Right lobe of liver (tissue), 6 donors: Measurements from ENCODE around the gene PHIP. TPM values are rescaled to one million over a fixed set of nuclear protein-coding genes. Genes with fewer than 3 reads are reported as not detected.

ENCODE experiments used
- ATAC-seq, 4 donors: fragments of 200-7000 bp; cut with Tn5 transposase; one replicate each; pipeline ENCODE4 v1.9.1; 2020; ENCODE audit warnings: mild to moderate bottlenecking in 4 of 4, moderate library complexity in 4 of 4
- DNase-seq, 3 donors: peaks; one replicate each; pipeline ENCODE4 v3.0.0-alpha.2; 2020
- H3K27ac ChIP-seq, 3 donors: fragments of 200-600 bp; one replicate each; pipeline ENCODE4 v1.8.0; 2022
- H3K27me3 ChIP-seq, 2 donors: fragments of 200-600 bp; one replicate each; pipeline ENCODE4 v1.8.0; 2022
- H3K36me3 ChIP-seq, 4 donors: fragments of 200-600 bp; sonication (generic) in 1 of 4; one replicate each; pipeline versions ENCODE4 v1.5.1 to v1.8.0; 2017 to 2022; ENCODE audit warnings: control low read depth in 1 of 4
- H3K4me1 ChIP-seq, 4 donors: fragments of 200-600 bp; sonication (generic) in 1 of 4; one replicate each; pipeline versions ENCODE4 v1.5.1 to v1.8.0; 2017 to 2022; ENCODE audit warnings: control low read depth in 1 of 4
- H3K4me3 ChIP-seq, 3 donors: fragments of 200-600 bp; one replicate each; pipeline ENCODE4 v1.8.0; 2022
- H3K9me3 ChIP-seq, 4 donors: fragments of 200-600 bp; sonication (generic) in 1 of 4; one replicate each; pipeline versions ENCODE4 v1.5.1 to v1.8.0; 2017 to 2022; ENCODE audit warnings: control low read depth in 1 of 4
- CTCF ChIP-seq, 4 donors: fragments of 200-600 bp in 3 of 4; fragments of 450-650 bp in 1 of 4; IDR thresholded peaks; one replicate each; pipeline versions ENCODE4 v1.5.1 to v1.8.0; 2016 to 2022; ENCODE audit warnings: antibody characterized with exemption in 4 of 4, mild to moderate bottlenecking in 2 of 4
- POLR2A ChIP-seq: fragments of 450-650 bp; IDR thresholded peaks from one replicate; pipeline ENCODE4 v1.6.1; 2017; ENCODE audit warnings: antibody characterized with exemption, mild to moderate bottlenecking
- WGBS: methylation state at CpG from one replicate; pipeline ENCODE4 v1.1.6; 2018; ENCODE audit warnings: low coverage, low lambda C conversion rate; ENCODE audit not compliant: insufficient coverage; ENCODE audit errors: missing lambda C conversion rate; 5-methylcytosine and 5-hydroxymethylcytosine counted together
- intact Hi-C, 2 donors: fragments of 100-400 bp; cut with DNase I; formaldehyde crosslinking; loops; one replicate each; pipeline versions ENCODE4 v1.11.2 to v1.14.1; 2022
- total RNA-seq, 6 experiments: library from RNA; depleted of rRNA in 2 of 6; stranded (reverse); fragments of >200 nt in 2 of 6; fragmentation: NEBNext Ultra II Directional in 3 of 6; extraction: Animal tissue kit (Norgen Biotek cat#: 25700) in 3 of 6; gene quantifications; one replicate each; pipeline versions ENCODE4 v1.1.0 to v1.2.4, GENCODE V29; 2016 to 2023
- donor health status: DM: no; HTN: yes; CAD: no.
- donor health status: DM: no; HTN: no; CAD: no.
- donor health status: DM: no; HTN: no; CAD: no.
- donor health status: DM: no; HTN: yes; CAD: no.
- donor health status: DM: no; HTN: yes; CAD: no.

Gene PHIP
- total RNA-seq, 6 experiments from 2014 or later: 5.0 to 7.8 (median 6.4) TPM

- no peak overlapping the region for H3K27ac ChIP-seq
- H3K36me3 ChIP-seq: peaks cover 0 to 24% (median 10%) of the 10 kb centered on the region in 4 donors
- TF ChIP-seq CTCF (IDR thresholded peaks at IDR 0.05) (no peak), POLR2A (no peak)
- H3K4me1 ChIP-seq: no peaks in the 10 kb centered on the region
- no peak overlapping the region for H3K4me3 ChIP-seq
- H3K27me3 ChIP-seq: no peaks in the 10 kb centered on the region
- intact Hi-C loops: no loop called here
- ATAC-seq (no peak), DNase-seq (no peak)
- H3K9me3 ChIP-seq: no peaks in the 10 kb centered on the region
Measured at GRCh38 chr6:79011940-79012339, 66.1 kb downstream of the PHIP start.

- Histone ChIP-seq H3K27ac (no peak overlapping the region), H3K36me3 (peaks cover 0 to 12% (median 5%) of the 10 kb centered on the region in 4 donors), H3K4me1 (no peaks in the 10 kb centered on the region), H3K9me3 (no peaks in the 10 kb centered on the region), H3K4me3 (no peak overlapping the region), H3K27me3 (no peaks in the 10 kb centered on the region)
- intact Hi-C loops: no loop called here
- no peak for ATAC-seq
- TF ChIP-seq CTCF (IDR thresholded peaks at IDR 0.05): no peak
- TF ChIP-seq POLR2A: no peak
- no peak for DNase-seq
- WGBS: 85% methylated on average over 1 of the region's 1 CpG
Measured at GRCh38 chr6:79010422-79010821, 67.6 kb downstream of the PHIP start.

GRCh38 chr6:79009819-79010218, 68.2 kb downstream of the PHIP start:
- no peak overlapping the region for H3K27ac ChIP-seq
- DNase-seq (no peak), ATAC-seq (no peak)
- H3K9me3 ChIP-seq: no peaks in the 10 kb centered on the region
- H3K4me1 ChIP-seq: no peaks in the 10 kb centered on the region
- H3K4me3 ChIP-seq: no peak overlapping the region
- no peaks in the 10 kb centered on the region for H3K27me3 ChIP-seq
- WGBS: 64% methylated on average over 1 of the region's 1 CpG
- TF ChIP-seq CTCF (IDR thresholded peaks at IDR 0.05): no peak
- no peak for TF ChIP-seq POLR2A
- peaks cover 0 to 6% (median 3%) of the 10 kb centered on the region in 4 donors for H3K36me3 ChIP-seq
- intact Hi-C loops: no loop called here

- Histone ChIP-seq H3K27ac (no peak overlapping the region), H3K4me3 (no peak overlapping the region), H3K9me3 (no peaks in the 10 kb centered on the region), H3K4me1 (no peaks in the 10 kb centered on the region), H3K36me3 (no peaks in the 10 kb centered on the region), H3K27me3 (no peaks in the 10 kb centered on the region)
- TF ChIP-seq CTCF (IDR thresholded peaks at IDR 0.05) (no peak), POLR2A (no peak)
- intact Hi-C loops: no loop called here
- ATAC-seq (no peak), DNase-seq (no peak)
- 60% methylated on average over 1 of the region's 1 CpG for WGBS
Measured at GRCh38 chr6:79005497-79005896, 72.6 kb downstream of the PHIP start.

GRCh38 chr6:79005024-79005423, 73.0 kb downstream of the PHIP start:
- WGBS: 59% methylated on average over 1 of the region's 1 CpG
- no peaks in the 10 kb centered on the region for H3K36me3 ChIP-seq

More at GRCh38 chr6:79005024-79005423, 73.0 kb downstream of the PHIP start:
- Histone ChIP-seq H3K4me1 (no peaks in the 10 kb centered on the region), H3K27me3 (no peaks in the 10 kb centered on the region), H3K4me3 (no peak overlapping the region), H3K9me3 (no peaks in the 10 kb centered on the region), H3K27ac (no peak overlapping the region)
- no peak for TF ChIP-seq POLR2A
- no peak for TF ChIP-seq CTCF (IDR thresholded peaks at IDR 0.05)
- intact Hi-C loops: no loop called here
- ATAC-seq: no peak
- no peak for DNase-seq
